ENCODE results near the gene EIF2AK2.

Gene EIF2AK2

GRCh38 chr2:37171624-37171950, 14.8 kb upstream of the EIF2AK2 start:
- no peak for DNase-seq (ENCODE audit: low spot score)

DNA sequence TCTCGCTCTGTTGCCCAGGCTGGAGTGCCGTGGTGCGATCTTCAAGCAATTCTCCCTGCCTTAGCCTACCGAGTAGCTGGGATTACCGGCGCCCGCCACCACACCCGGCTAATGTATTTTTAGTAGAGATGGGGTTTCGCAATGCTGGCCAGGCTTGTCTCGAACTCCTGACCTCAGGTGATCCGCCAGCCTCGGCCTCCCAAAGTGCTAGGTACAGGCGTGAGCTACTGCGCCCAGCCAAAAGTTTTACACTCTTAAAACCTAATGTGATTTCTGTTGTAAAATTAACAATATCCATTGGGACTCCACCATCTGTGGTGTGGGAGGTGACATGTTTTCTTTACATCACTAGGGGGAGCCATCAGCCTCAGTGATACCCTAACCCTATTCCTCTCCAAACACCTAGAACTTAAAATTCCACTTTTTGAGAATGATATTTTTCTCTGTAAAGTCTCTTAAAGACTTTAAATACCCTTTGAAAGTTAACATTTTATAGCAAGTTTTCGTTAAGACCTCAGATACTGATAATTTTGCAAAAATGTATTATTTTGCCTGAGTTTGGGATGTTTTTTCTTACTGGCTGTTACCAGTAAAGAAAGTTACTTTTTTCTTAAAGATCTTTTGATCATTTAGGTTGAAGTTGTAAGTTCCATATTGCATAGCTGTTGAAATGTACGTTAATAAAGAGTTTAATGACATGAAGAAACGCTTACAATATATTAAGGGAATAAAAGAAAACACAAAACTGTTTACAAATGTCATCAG, 11.6 kb upstream of the EIF2AK2 start:
- no peak for DNase-seq (ENCODE audit: low spot score)

- DNase-seq (ENCODE audit: low spot score): no peak
Measured at GRCh38 chr2:37167636-37168180, 10.9 kb upstream of the EIF2AK2 start.

DNA sequence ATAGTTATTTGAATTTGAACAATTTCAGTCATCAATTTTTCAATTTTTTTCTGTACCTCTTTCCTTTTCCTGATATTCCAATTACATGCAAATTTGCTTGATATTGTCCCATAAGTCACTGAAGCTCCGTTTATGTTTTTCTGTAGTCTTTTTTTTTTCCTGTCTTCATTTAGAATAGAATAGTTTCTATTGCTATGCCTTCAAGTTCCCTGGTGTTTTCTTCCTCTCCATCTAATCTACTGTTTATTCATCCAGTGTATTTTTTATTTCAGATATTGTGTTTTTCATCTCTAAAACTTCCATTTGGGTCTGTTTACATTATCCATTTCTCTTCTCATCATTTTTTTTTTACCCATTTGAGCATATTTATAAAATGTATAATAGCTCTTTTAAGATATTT, 8.0 kb upstream of the EIF2AK2 start:
- DNase-seq (ENCODE audit: low spot score): no peak

DNA sequence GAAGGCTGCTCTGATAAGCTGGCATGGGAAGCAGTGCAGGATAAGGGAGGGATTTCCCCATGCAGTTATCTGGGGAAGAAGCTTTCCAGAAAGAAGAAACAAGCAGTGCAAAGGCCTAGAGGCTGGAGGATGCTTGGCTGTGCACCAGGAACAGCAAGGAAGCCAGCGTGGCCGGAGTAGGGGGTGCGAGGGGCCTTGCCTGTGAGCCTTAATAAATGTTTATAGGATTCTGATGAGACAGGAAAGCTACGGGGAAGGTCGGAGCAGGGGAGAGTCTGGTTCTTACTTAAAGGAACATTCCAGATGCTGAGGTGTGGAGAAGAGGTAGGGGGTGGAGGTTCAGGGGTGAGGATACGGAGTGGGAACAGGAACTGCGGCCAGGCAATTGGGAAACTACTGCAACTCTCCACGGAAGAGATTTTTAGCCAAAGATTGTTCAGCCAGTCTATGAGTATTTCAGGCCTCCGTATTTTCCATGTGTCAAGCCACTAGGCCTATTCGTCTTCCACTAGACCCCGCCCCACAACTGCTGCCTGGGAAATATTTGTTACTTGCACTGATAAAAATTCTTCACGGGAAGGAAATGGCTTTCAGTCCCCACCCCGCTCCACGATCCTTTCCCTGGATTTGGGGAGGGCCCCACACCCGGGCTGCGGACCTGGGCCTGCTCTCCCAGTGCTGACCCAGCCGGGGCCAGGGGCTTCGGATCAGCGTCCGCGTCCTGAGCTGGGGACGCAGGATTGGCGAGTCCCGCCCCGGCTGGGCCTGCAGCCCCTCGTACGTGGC, 516 bp downstream of the EIF2AK2 start:
- no peak for DNase-seq (ENCODE audit: low spot score)

DNA sequence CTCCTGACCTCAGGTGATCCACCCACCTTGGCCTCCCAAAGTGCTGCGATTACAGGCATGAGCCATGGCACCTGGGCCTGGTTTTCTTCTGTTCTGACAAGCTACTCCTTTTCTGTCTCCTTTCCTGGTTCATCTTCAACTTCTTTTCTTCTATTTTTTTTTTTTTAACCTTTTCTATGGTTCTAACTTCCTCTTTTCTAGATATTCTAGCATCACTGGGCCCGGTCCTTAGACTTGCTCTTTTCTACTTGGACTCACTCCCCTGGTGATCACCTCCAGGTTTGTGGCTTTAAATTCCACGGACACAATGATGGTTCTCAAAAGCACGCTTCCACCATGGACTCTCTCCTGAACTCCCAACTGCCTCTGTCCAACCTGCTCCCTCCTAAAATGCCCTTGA, 2.0 kb downstream of the EIF2AK2 start:
- DNase-seq (ENCODE audit: low spot score): no peak

GRCh38 chr2:37153224-37153623, 3.6 kb downstream of the EIF2AK2 start:
- no peak for DNase-seq (ENCODE audit: low spot score)

DNA sequence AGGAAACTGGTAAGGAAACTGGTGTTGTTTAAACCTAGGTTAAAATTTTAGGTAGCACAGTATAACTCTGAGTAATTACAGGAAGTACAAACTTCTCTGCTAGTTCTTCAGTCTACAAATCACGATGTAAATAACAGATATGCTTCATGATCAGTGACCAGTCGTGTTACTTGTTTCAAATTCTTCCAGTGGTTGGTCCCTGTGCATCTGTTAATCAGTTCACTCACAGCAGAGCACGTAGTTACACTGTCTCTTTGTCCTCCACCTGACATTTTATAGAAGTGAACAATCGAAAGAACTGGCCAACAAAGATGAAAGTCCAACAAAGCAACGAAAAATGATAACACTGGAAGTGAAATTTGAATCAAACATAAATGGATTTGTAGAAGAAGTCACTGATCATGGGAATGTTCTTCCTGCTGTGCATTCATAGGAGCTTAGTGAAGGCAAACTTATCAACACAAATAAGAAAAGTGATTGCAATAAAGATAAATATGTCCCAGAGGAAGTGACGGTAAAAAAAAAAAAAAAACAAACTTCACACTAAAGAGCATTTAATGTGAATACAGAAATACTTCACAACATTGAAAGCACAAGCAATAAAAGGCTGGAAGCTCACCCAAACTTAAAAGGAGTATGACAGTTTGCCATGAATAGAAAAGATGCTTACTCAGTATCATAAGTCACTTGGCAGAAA, 7.0 kb downstream of the EIF2AK2 start:
- DNase-seq (ENCODE audit: low spot score): no peak

DNA sequence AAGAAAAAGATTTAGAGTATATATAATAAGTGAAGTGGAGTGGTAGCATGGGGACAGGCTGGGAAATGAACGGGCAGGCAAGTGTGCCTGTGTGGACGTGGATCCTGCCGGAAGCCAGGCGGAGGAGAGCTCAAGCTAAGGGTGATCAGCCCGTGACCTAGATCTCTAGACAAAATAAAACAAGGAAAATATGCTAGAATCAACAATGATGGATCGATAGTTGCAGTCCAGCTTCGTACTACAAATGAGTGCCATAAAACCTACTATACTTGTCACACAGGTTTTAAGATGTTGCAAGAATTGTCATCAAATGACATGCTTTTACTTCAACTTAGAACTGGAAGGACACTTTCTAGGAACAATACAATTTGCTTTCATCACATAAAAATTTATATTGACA, 8.5 kb downstream of the EIF2AK2 start:
- no peak for DNase-seq (ENCODE audit: low spot score)

- no peak for DNase-seq (ENCODE audit: low spot score)
Measured at GRCh38 chr2:37146062-37146461, 10.7 kb downstream of the EIF2AK2 start.

GRCh38 chr2:37143974-37144373, 12.8 kb downstream of the EIF2AK2 start:
- no peak for DNase-seq (ENCODE audit: low spot score)

DNA sequence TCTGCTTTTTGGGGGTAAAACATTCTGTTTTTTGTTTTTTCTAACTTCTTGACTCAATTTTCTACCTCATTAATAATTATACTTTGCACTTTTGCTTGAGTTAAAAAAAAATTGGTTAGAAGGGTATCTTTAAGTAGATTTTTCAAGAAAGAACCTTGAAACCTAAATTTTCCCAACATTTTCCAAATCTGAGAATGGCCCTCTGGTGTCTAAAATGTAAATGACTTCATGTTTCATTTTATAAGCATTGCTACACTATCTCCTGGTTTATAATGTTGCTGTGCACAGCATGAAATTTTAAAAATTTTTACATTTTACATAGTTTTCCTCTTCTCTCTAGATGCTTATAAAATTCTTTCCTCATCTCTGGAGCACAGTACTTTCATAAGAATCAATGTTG, 14.2 kb downstream of the EIF2AK2 start:
- DNase-seq (ENCODE audit: low spot score): no peak

DNA sequence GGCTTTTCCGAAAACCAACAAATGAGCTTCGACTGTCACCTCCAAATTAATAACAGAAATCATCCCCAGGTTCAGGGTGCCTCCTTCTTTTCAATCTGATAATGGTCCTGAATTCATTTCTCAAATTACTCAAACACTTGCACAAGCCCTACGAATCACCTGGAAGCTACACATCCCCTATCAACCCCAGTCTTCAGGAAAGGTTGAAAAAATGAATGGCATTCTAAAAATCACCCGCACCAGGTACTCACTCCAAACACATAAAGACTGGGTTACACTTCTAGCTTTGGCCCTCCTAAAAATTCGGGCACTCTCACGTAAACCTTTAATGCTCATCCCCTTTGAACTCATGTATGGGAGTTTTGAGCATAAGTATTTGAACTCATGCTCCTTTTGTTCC, 23.9 kb downstream of the EIF2AK2 start:
- DNase-seq (ENCODE audit: low spot score): no peak

GRCh38 chr2:37125416-37125815, 31.4 kb downstream of the EIF2AK2 start:
- DNase-seq (ENCODE audit: low spot score): no peak

- DNase-seq (ENCODE audit: low spot score): no peak
Measured at GRCh38 chr2:37119157-37119556, 37.6 kb downstream of the EIF2AK2 start.

DNA sequence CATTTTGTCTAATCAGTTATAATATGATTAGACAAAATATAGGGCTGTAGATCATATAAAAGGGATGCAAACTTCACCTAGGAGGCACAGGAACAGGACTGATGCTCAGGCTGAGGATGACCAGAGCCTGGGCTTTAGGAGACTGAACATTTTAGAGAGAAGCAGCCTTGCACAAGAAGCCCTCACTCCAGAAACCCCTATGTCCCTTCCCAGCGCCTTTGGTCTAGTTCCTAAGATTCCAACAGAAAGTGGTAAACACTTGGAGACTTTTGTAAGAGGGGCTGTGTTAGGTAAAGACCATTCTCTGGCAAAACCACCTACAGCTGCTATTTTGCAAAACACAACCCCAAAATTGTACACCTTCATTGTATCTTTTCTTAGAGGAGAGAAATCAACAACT, 39.2 kb downstream of the EIF2AK2 start:
- no peak for DNase-seq (ENCODE audit: low spot score)

- no peak for DNase-seq (ENCODE audit: low spot score)
Measured at GRCh38 chr2:37111958-37112357, 44.8 kb downstream of the EIF2AK2 start.

DNA sequence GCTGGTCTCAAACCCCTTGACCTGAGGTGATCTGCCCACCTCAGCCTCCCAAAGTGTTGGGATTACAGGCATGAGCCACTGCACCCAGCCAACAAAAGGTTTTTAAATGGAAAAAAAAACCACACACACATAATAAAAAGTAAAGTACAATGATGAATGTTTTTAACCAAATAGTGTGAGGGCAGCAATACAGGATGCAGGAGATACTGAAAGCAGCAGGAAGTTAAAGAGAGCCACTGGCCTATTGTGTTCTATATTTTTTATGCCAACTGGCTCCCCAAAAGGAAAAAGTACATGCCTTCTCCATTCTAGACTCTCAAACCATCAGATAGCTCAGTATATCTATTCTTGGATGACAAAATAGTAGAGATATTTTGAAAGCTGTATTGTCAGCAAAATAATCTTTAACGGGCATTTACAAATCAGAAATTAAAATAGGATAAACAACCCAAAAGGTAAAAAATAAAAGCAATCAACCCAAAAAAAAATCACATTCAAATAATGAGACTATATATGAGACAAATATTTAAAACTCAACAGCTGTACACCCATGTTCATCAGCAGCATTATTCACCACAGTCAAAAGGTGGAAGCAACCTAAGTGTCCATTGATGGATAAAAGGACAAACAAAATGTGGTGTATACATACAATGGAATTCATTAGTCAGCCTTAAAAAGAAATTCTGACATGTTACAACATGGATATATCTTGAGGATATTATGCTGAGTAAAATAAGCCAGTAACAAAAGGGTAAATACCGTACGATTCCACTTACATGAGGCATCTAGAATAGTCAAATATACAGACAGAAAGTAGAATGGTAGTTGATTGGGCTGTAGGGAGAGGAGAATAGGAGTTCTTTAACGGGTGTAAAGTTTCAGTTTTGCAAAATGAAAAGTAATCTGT, 46.2 kb downstream of the EIF2AK2 start:
- DNase-seq (ENCODE audit: low spot score): no peak

DNA sequence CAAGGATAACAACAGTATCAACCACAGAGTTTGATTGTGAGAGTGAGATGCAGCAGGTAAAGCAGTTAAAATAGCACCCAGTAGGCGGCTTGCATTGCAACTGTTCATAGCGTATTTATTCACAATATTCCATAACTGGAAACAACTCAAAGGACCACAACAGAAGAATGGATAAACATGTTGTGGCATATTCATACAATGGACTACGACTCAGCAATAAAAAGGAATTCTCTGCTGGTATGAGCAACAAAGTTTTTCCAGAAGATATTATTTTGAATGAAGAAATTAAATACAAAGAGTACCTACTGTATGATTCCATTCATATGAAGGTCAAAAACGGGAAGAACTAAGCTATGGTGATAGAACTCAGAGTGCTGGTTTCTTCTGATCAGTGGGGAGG, 47.3 kb downstream of the EIF2AK2 start:
- DNase-seq (ENCODE audit: low spot score): no peak

GRCh38 chr2:37105150-37105549, 51.6 kb downstream of the EIF2AK2 start:
- DNase-seq (ENCODE audit: low spot score): no peak

- no peak for DNase-seq (ENCODE audit: low spot score)
Measured at GRCh38 chr2:37104178-37104577, 52.6 kb downstream of the EIF2AK2 start.

GRCh38 chr2:37102588-37102987, 54.2 kb downstream of the EIF2AK2 start:
- DNase-seq (ENCODE audit: low spot score): no peak

Data from globus pallidus (tissue), 1 donor.